GM21737 (cell line): ENCODE measurements around the gene WDFY3.

Source experiments
- ATAC-seq: cut with Tn5 transposase; IDR thresholded peaks from one replicate; pipeline ENCODE4 v1.9.1; 2021; ENCODE audit warnings: mild to moderate bottlenecking, moderate library complexity; ENCODE audit not compliant: unreplicated experiment

WDFY3 gene

GRCh38 chr4:84800256-84800655 lies 166.2 kb downstream of the WDFY3 start:
- ATAC-seq, result no peak

GRCh38 chr4:84799318-84799717 lies 167.2 kb downstream of the WDFY3 start:
- ATAC-seq, result no peak

DNA sequence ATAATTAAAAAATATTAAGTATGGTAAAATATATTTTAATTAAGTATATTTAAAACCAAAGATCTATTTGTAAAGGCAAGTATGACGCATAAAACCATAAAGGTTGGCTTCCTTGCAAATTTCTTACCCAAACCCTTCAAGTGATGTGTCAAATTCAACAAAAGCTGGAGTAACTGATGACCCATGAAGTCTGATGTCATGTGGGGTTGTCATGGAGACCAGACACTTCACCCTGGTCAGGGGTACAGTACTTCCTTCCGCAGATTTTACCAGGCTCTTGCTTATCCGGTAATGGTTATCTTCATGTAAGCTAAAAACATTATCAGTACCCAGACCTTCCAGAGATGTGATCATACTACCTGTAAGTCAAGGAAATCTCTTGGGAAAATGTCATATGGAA lies 170.1 kb downstream of the WDFY3 start:
- ATAC-seq, result no peak

DNA sequence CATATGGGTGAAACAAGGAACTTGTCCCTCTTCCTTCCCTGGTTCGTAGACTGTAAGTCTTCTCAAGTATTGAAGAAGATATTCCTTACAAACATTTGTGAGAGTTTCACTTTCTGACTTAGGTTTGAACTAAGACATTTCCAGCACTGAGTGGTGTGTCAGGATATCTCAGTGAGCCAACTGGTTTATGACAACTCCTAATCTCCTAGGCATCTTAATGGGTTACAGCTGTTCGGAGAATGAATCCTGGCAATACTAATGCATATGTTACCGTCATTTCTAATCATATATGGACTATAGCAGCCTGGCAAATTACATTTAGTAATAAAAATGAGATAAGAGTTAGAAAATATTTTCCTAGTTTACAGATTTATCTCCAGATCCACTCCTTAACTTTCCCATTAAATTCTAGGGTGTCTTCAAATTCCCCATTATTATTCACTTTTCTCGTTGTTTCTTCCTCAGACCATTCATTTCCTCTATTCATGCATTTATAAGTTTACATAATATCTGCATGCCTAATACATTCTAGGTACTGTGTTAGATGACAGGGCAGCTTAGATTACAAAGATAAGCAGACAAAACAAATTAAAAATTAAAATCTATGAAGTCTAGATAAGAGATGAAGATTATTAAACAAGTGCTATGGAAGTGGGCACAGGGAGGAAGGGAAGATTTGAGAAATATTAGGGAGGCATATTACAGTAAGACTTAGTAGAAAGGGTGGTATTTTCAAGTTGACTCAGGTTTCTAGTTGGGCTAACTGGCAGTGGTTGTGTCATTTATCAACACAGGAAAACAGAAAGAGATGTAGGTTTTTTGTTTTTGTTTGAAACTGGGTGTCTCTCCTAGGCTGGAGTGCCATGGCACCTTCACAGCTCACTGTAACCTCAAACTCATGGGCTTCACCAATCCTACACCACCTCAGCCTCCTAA lies 173.9 kb downstream of the WDFY3 start:
- no peak for ATAC-seq

GRCh38 chr4:84790769-84791565 lies 175.5 kb downstream of the WDFY3 start:
- no peak for ATAC-seq

DNA sequence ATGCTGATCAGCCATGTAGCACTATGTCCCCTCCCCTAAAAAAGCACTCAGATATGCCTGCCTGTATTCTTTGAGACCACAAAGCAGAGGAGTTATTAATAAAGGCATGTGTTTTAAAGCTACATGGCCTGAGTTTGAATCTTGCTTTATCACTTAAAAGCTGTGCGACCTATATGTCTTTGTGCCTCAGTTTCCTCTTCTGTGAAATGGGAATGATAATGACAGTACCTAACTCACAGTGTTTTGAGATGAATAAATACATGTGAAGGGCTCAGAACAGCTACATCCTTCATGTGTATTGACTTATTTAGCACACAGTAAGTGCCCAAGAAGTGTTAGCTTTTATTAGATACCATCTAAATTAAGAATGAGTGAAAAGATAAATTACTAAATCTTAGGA lies 180.0 kb downstream of the WDFY3 start:
- no peak for ATAC-seq

- ATAC-seq, result no peak
Measured at GRCh38 chr4:84782517-84782916, 184.0 kb downstream of the WDFY3 start.

DNA sequence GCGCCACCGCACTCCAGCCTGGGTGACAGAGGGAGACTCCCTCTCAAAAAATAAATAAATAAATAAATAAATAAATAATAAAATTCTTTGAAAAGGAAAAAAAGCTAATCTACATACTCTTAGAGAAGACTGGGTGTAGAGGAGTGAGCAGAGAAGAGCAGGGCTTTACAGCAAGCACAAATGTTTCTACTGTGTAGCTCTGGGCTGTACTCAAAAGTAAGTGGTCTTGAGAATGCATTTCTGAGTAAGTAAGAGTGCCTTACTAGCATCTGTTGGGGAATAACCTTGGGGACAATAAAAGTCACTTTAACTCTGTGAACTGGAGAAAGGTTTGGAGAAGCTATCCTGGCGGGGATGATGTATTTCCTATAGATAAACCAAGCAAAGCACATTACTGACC lies 185.8 kb downstream of the WDFY3 start:
- no peak for ATAC-seq

- ATAC-seq, result no peak
Measured at GRCh38 chr4:84778041-84778440, 188.4 kb downstream of the WDFY3 start.

GRCh38 chr4:84767168-84767567 lies 199.3 kb downstream of the WDFY3 start:
- no peak for ATAC-seq

GRCh38 chr4:84753321-84753972 lies 213.0 kb downstream of the WDFY3 start:
- ATAC-seq, result no peak

DNA sequence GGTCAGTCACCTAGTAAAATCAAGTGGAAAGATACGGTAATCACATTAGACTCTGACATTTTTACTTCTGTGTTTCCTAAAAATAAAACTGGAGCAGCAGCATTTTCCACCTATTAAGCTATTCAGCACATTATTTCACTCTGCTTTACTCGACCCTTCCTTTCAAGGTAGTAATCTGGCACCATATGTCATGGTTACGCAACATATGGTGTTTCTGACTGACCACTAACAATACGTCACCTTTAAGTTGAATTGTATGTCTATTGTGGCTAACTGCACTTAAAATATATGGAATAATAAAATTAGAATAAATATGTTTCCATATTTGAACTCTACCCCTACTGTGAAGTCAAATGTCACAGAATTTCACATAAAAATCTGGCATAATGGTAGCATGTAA lies 214.8 kb downstream of the WDFY3 start:
- ATAC-seq, result no peak

- no peak for ATAC-seq
Measured at GRCh38 chr4:84750960-84751283, 215.6 kb downstream of the WDFY3 start.

DNA sequence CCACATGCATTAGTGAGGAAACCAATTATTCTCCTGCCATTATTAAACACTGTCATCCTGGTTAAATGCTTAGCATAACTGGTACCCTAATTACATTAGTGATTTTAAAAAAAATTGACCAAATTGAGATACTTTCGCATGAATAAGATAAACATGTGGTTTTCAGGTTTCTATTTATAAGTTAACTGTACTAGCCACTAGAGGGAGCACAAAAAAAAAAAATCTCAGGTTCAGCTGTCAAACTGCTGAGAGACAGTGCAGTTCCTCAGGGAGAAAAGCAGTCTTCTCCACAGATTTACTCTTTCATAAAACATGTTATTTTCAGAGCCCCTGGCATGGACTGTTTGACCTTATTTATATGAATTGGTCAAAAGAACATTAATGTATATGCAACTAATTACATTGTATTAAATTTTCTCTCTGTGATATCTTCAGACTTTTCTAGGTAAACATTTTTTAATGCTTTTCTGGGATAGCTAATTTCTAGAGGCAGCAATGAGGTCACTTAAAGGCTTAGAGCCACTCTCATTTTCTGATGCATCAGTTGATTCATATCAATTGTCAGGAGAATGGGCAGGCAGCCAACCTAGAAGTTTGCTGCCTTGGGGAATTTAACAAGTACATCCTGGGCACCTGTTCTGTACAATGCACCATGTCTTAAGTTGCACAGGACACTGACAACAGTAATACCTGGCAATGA lies 216.1 kb downstream of the WDFY3 start:
- ATAC-seq, result no peak

DNA sequence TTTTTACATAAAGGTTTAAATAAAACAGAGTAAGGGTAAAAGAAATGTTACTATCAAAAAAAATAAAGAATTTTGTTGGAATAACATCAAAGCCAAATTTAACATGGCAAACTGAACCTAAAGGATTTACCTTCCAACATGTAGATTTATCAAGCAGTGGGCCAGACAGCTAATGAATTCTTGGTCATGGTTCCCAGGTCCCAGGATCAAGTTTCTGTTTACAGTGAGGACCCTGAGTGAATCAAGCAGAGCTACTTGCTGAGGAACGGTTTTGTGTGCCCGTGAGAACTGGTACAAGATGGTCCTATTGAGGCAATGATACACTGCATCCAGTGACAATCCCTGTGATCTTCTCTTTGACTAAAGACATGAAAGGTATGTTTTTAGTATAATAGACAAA lies 226.4 kb downstream of the WDFY3 start:
- ATAC-seq, result no peak

GRCh38 chr4:84738622-84739021 lies 227.9 kb downstream of the WDFY3 start:
- no peak for ATAC-seq

GRCh38 chr4:84737656-84738055 lies 228.8 kb downstream of the WDFY3 start:
- ATAC-seq, result no peak

GRCh38 chr4:84734037-84734436 lies 232.5 kb downstream of the WDFY3 start:
- no peak for ATAC-seq

DNA sequence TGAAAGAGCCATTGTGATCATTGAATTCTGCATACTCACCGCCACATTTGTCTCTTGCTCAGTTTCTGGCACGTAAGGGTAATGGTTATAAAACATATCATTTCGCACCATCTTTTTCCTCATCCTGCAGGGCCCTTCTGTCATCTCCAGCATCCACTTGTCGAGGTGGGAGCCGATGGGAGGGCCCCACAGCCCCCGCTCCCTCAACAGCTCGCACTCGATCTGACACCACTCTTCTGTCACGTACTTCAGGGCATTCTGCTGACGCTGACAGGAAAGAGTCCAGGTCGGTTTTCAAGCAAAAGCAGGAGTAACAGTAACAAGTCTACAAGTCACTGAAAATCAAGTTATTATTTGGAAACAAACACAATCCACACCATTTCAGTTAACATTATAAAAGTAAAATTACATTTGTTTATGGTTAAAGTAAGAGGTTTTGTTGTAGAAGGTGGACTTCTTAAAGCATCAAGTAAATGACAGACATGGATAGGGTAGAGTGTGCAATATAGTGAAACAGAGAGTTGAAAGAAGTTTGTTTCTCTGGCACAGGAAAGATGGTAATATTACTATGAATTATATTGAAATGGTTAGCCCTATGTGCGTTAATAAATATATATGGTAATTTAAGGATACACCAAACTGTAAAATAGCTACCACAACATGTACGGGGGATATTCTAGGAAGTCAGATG lies 233.0 kb downstream of the WDFY3 start:
- no peak for ATAC-seq

DNA sequence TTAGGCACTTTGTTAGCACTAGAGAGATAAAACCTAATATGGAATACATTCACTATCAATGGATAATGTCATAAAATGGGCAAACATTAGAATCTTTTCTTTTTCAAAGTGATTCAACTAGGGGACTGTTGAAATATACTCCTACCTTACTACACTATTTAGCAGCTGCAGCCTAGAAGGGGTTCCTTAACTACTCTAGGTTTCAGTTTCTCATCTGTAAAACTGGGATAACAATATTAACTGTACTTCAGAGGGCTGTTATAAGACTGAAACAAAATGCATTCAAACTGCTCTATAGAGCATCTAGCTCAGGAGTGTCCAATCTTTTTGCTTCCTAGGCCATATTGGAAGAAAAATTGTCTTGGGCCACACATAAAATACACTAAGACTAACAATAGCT lies 236.1 kb downstream of the WDFY3 start:
- ATAC-seq, result no peak
